Left ventricle myocardium superior (tissue), 1 donor: Measurements from ENCODE around the gene HSFX2. TPM values are rescaled to one million over a fixed set of nuclear protein-coding genes. Genes with fewer than 3 reads are reported as not detected.
"Not testable (repeated sequence)": the region's sequence is repeated elsewhere in the genome, so short reads cannot be mapped to it uniquely, and the experiment has no call there.

ENCODE experiments used
- ATAC-seq: fragments of 200-7000 bp; cut with Tn5 transposase; one replicate; pipeline ENCODE4 v1.9.1; 2020; ENCODE audit warnings: mild to moderate bottlenecking, moderate library complexity
- DNase-seq: peaks from one replicate; pipeline ENCODE4 v3.0.0-alpha.2; 2020
- intact Hi-C: fragments of 100-400 bp; cut with micrococcal nuclease; formaldehyde crosslinking; loops from one replicate; pipeline ENCODE4 v1.11.0; 2022
- total RNA-seq: library from RNA; stranded (reverse); fragmentation: NEBNext Ultra II Directional; extraction: Animal tissue kit (Norgen Biotek cat#: 25700); gene quantifications from one replicate; pipeline ENCODE4 v1.2.1, GENCODE V29; 2021
- donor health status: DM: no; HTN: yes; CAD: no; lungs with severe emphysema.

The HSFX2 gene
- total RNA-seq, 1 donor from 2014 or later, result not detected

- intact Hi-C loops, ATAC-seq: not testable (repeated sequence)
Observed at GRCh38 chrX:149545545-149546543, 49.3 kb downstream of the HSFX2 start.

More at GRCh38 chrX:149545545-149546543, 49.3 kb downstream of the HSFX2 start:
- DNase-seq, result peak; percentile 25

Other genes starting within 250 kb of the HSFX2 start
- 88.7 TPM for gene IDS, start 90.0 kb downstream of the HSFX2 start, total RNA-seq
- gene EOLA1, start 54.3 kb downstream of the HSFX2 start, total RNA-seq, result 29.6 TPM
- not detected for gene HSFX3, start 45.4 kb downstream of the HSFX2 start, total RNA-seq
- gene MAGEA9B, start 7.9 kb downstream of the HSFX2 start, total RNA-seq, result not detected
- 35.2 TPM for gene TMEM185A, start 36.5 kb upstream of the HSFX2 start, total RNA-seq
- gene MAGEA11, start 116.7 kb upstream of the HSFX2 start, total RNA-seq, result not detected
- 2.7 TPM for gene HSFX1, start 178.8 kb upstream of the HSFX2 start, total RNA-seq
- gene MAGEA9, start 186.6 kb upstream of the HSFX2 start, total RNA-seq, result not detected